ENCODE data around the gene ELAVL2. TPM values are rescaled to one million over a fixed set of nuclear protein-coding genes. Genes with fewer than 3 reads are reported as not detected.

Gene ELAVL2
- total and polyA plus RNA-seq, 3 donors from 2014 or later, result 52.7 to 77.0 (median 75.7) TPM

DNA sequence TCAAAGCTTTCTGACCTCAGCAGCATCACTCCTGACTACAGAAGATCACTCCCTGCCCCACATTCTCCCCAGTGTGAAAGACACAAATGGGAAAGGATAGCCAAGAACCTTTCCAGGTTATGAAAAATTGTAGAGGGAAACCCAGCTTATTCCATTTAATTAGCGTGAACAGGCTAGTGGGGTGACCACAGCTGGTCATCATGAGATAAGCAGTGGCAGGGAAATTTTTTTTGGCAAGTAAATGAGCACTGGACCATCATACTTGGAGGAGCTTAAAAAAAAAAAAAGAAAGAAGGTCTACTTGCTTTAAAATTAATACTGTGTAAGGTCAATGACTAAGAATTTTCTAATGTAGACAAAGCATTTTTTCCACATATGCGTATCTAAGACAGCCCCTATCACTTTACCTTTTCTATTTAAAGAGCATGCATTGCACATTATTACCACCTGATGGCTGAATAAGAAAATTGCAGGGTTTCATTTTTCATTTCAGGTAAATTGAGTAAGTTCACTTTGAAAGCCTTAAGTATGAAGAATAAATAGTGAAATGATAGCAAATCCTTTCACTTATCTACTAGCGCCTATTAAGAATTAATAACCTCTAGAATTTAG is 123.6 kb downstream of the ELAVL2 start:
- DNase-seq, result no peak
- H3K4me1 ChIP-seq, result no peaks in the 10 kb centered on the region
- no peaks in the 10 kb centered on the region for H3K27me3 ChIP-seq
- H3K36me3 ChIP-seq (ENCODE audit: low read depth, missing control alignments), result no peaks in the 10 kb centered on the region
- intact Hi-C loops (cut with DNase I; ENCODE audit: low total_unique reads), result no loop called here
- H3K9me3 ChIP-seq, result no peaks in the 10 kb centered on the region
- no peak overlapping the region for H3K4me3 ChIP-seq
- H3K27ac ChIP-seq, result no peak overlapping the region
- TF ChIP-seq, protein P1, sequence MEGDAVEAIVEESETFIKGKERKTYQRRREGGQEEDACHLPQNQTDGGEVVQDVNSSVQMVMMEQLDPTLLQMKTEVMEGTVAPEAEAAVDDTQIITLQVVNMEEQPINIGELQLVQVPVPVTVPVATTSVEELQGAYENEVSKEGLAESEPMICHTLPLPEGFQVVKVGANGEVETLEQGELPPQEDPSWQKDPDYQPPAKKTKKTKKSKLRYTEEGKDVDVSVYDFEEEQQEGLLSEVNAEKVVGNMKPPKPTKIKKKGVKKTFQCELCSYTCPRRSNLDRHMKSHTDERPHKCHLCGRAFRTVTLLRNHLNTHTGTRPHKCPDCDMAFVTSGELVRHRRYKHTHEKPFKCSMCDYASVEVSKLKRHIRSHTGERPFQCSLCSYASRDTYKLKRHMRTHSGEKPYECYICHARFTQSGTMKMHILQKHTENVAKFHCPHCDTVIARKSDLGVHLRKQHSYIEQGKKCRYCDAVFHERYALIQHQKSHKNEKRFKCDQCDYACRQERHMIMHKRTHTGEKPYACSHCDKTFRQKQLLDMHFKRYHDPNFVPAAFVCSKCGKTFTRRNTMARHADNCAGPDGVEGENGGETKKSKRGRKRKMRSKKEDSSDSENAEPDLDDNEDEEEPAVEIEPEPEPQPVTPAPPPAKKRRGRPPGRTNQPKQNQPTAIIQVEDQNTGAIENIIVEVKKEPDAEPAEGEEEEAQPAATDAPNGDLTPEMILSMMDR (IDR thresholded peaks at IDR 0.05), result no peak
- no peak for TF ChIP-seq POLR2A (IDR thresholded peaks at IDR 0.05)
- WGBS, 2 donors, result 68 to 69% methylated on average over 3 of the region's 3 CpGs

DNA sequence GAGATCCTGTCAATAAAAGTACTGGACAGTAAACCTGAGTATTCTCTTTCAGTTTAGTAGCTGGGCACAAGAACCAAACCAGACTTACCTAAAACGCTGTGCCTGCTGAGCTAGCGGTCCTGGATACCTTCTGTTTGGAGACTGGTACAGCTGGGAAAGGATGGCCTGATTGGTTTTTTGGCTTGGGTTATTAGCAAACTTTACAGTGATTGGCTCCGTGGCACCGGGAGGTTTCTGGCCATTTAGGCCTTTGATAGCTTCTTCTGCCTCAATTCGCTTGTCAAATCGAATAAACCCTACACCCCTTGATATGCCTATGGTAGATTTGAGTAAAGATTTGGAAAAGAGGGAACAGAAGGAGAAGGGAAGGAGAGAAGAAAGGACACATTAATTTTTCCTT is 124.7 kb downstream of the ELAVL2 start:
- Histone ChIP-seq H3K27ac (no peak overlapping the region), H3K9me3 (no peaks in the 10 kb centered on the region), H3K4me1 (no peaks in the 10 kb centered on the region), H3K4me3 (no peak overlapping the region), H3K36me3 (ENCODE audit: low read depth, missing control alignments) (no peaks in the 10 kb centered on the region), H3K27me3 (no peaks in the 10 kb centered on the region)
- DNase-seq, result no peak
- TF ChIP-seq, protein P1 (IDR thresholded peaks at IDR 0.05), result no peak
- TF ChIP-seq POLR2A (IDR thresholded peaks at IDR 0.05), result no peak
- intact Hi-C loops (cut with DNase I; ENCODE audit: low total_unique reads), result no loop called here
- 92 to 100% methylated on average over 6 of the region's 6 CpGs for WGBS, 2 donors

DNA sequence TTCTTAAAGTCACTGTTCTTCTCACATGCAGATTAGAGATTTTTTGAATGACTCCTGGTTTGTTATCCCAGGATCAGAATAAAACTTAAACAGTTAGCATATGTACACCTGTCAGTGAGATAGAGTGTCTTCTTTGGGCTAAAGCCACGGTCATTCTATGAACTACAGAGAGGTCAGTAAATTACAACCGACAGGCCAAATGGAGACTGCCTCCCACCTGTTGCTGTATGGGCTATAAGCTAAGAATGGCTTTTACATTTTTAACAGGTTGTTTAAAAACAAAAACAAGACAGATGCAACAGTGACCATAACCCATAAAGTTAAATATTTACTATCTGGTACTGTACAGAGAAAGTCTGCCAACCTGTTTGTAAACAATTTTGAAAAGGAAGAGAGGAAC is 125.7 kb downstream of the ELAVL2 start:
- TF ChIP-seq POLR2A (IDR thresholded peaks at IDR 0.05), result no peak
- TF ChIP-seq, protein P1 (IDR thresholded peaks at IDR 0.05), result no peak
- H3K4me1 ChIP-seq, result no peaks in the 10 kb centered on the region
- H3K36me3 ChIP-seq (ENCODE audit: low read depth, missing control alignments), result no peaks in the 10 kb centered on the region
- no peaks in the 10 kb centered on the region for H3K27me3 ChIP-seq
- intact Hi-C loops (cut with DNase I; ENCODE audit: low total_unique reads), result no loop called here
- H3K9me3 ChIP-seq, result no peaks in the 10 kb centered on the region
- no peak overlapping the region for H3K4me3 ChIP-seq
- DNase-seq, result no peak
- WGBS, 2 donors, result 59 to 60% methylated on average over 2 of the region's 2 CpGs
- H3K27ac ChIP-seq, result no peak overlapping the region

DNA sequence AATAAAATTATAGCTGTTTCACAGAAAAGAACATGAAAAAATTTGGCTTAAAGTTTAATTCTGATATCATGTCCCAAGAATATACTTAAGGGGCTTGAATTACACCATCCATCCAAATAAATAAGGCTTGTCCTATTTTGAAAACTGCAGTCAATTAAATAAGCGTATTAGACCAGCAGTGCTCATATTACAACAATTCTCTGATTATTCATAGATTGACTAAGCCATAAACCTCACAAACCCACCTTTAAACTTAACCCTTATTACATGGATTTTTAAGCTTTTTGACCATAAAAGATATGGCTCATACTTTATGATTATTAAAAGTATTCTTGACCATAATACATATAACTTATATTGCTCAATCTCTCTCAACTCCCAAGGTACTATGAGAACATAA is 127.9 kb downstream of the ELAVL2 start:
- DNase-seq, result no peak
- H3K36me3 ChIP-seq (ENCODE audit: low read depth, missing control alignments), result no peaks in the 10 kb centered on the region
- no peak overlapping the region for H3K4me3 ChIP-seq
- no peaks in the 10 kb centered on the region for H3K4me1 ChIP-seq
- H3K27me3 ChIP-seq, result no peaks in the 10 kb centered on the region
- no peak overlapping the region for H3K27ac ChIP-seq
- H3K9me3 ChIP-seq, result no peaks in the 10 kb centered on the region
- intact Hi-C loops (cut with DNase I; ENCODE audit: low total_unique reads), result no loop called here
- WGBS, 2 donors, result 69 to 75% methylated on average over 1 of the region's 1 CpG
- TF ChIP-seq, protein P1 (IDR thresholded peaks at IDR 0.05), result no peak
- no peak for TF ChIP-seq POLR2A (IDR thresholded peaks at IDR 0.05)

DNA sequence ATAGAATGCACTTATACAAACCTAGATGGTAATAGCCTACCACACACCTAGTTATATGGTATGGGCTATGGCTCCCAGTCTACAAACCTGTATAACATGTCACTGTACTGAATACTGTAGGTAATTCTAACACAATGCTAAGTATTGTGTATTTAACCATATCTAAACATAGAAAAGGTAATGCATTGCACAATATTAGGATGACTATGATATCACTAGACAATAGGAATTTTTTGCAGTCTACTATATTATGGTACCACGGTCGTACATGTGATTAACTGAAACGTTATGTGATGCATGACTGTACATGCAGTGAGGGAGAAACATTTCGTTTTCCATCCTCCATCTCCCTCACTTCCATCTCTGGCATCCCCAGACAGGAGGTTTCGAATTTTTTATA is 130.5 kb downstream of the ELAVL2 start:
- no peak for DNase-seq
- Histone ChIP-seq H3K27ac (no peak overlapping the region), H3K4me1 (no peaks in the 10 kb centered on the region), H3K9me3 (no peaks in the 10 kb centered on the region), H3K4me3 (no peak overlapping the region), H3K27me3 (no peaks in the 10 kb centered on the region), H3K36me3 (ENCODE audit: low read depth, missing control alignments) (no peaks in the 10 kb centered on the region)
- intact Hi-C loops (cut with DNase I; ENCODE audit: low total_unique reads), result no loop called here
- TF ChIP-seq POLR2A (IDR thresholded peaks at IDR 0.05), result no peak
- TF ChIP-seq, protein P1 (IDR thresholded peaks at IDR 0.05), result no peak
- 89 to 94% methylated on average over 5 of the region's 5 CpGs for WGBS, 2 donors
